Dendritic cell treated with granulocyte-macrophage colony-stimulating factor and Interleukin-4, amounts not matched to agents 40 ng/mL and 50 ng/mL, for 4 days (primary cell): Measurements from ENCODE around the gene GPR65.
"Not testable (repeated sequence)": the region's sequence is repeated elsewhere in the genome, so short reads cannot be mapped to it uniquely, and the experiment has no call there.

Experiments used
- H3K27ac Mint-ChIP-seq: one replicate; pipeline ENCODE4 v1.8.0; 2022; ENCODE audit warnings: mild to moderate bottlenecking, mixed read lengths
- H3K27me3 Mint-ChIP-seq: one replicate; pipeline ENCODE4 v1.8.0; 2022; ENCODE audit warnings: mild to moderate bottlenecking, mixed read lengths
- H3K36me3 Mint-ChIP-seq: one replicate; pipeline ENCODE4 v1.8.0; 2022; ENCODE audit warnings: low read depth, mixed read lengths
- H3K4me1 Mint-ChIP-seq: one replicate; pipeline ENCODE4 v1.8.0; 2022; ENCODE audit warnings: low read depth, mixed read lengths
- H3K4me3 Mint-ChIP-seq: one replicate; pipeline ENCODE4 v1.8.0; 2022; ENCODE audit warnings: mild to moderate bottlenecking, moderate library complexity, mixed read lengths
- H3K9me3 Mint-ChIP-seq: one replicate; pipeline ENCODE4 v1.8.0; 2022; ENCODE audit warnings: mixed read lengths
- intact Hi-C: fragments of 100-400 bp; cut with micrococcal nuclease; formaldehyde crosslinking; loops from one replicate; pipeline ENCODE4 v1.15.0; 2022

The GPR65 gene

DNA sequence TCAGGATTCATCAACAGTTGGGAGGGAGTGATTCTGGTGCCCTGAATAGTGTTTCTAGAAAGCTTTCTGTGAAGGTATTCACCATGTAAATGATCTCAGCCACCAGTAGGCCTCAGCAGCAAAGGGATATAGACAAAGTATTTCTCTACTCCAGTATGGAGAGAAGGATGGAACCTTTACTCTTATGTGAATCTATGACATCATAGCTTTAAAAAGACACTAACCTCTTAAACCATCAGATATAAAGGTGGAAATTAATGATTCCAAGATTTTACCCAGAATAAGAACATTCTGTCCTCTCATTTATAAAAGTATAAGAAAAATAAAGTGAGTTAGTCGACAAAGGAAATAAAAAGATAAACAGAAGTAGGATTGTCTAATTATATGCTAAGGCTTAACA, 4.6 kb downstream of the GPR65 start:
- H3K36me3 Mint-ChIP-seq: peaks cover 35% of the 10 kb centered on the region

DNA sequence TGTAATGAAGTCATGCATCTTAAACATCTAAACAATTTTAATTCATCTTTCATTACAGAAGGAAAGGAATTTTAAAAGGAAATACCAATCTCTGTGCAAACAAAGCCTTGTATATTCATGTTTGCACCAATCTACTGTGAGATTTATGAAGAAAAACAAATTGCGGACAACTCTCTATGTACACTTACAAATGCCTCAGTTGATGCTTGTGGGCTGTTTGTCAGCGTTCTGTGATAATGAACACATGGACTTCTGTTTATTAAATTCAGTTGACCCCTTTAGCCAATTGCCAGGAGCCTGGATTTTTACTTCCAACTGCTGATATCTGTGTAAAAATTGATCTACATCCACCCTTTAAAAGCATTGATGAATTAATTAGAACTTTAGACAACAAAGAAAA, 5.4 kb downstream of the GPR65 start:
- intact Hi-C loops: loop anchor here (5.0 kb wide), 1 partner anchor 37 kb away; no protein-coding TSS in a partner anchor
- H3K27ac Mint-ChIP-seq: no peak overlapping the region

More for the DNA sequence above, 4.6 kb downstream of the GPR65 start:
- Mint-ChIP-seq H3K4me3 (no peak overlapping the region), H3K27ac (peak overlapping the region; percentile 62), H3K9me3 (no peaks in the 10 kb centered on the region), H3K27me3 (no peaks in the 10 kb centered on the region), H3K4me1 (peaks cover 43% of the 10 kb centered on the region)
- intact Hi-C loops: no loop called here

DNA sequence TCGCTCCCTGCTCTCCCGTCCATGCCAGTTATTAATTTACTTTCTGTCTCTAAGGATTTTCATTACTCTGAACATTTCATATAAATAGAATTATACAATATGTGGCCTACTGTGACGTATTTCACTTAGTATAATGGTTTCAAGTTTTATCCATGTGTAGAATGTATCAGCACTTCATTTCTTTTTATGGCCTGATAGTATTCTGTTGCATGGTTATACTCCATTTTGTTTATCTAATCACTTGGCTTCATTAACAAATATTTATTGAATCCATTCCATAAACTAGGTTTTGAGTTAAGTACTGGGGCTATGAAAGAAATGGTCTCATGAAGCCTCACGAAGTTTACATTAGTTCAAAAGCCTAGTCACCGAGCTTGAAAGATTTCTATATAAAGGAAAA, 7.6 kb downstream of the GPR65 start:
- intact Hi-C loops: loop anchor here (2.0 to 5.0 kb wide), 2 partner anchors 35 to 66 kb away; no protein-coding TSS in a partner anchor
- Mint-ChIP-seq H3K27me3 (no peaks in the 10 kb centered on the region), H3K27ac (no peak overlapping the region), H3K4me3 (no peak overlapping the region), H3K4me1 (peaks cover 40% of the 10 kb centered on the region), H3K36me3 (peaks cover 47% of the 10 kb centered on the region), H3K9me3 (no peaks in the 10 kb centered on the region)

More for the DNA sequence above, 5.4 kb downstream of the GPR65 start:
- H3K9me3 Mint-ChIP-seq: no peaks in the 10 kb centered on the region
- no peak overlapping the region for H3K4me3 Mint-ChIP-seq
- no peaks in the 10 kb centered on the region for H3K27me3 Mint-ChIP-seq
- H3K4me1 Mint-ChIP-seq: peaks cover 41% of the 10 kb centered on the region
- H3K36me3 Mint-ChIP-seq: peaks cover 35% of the 10 kb centered on the region

DNA sequence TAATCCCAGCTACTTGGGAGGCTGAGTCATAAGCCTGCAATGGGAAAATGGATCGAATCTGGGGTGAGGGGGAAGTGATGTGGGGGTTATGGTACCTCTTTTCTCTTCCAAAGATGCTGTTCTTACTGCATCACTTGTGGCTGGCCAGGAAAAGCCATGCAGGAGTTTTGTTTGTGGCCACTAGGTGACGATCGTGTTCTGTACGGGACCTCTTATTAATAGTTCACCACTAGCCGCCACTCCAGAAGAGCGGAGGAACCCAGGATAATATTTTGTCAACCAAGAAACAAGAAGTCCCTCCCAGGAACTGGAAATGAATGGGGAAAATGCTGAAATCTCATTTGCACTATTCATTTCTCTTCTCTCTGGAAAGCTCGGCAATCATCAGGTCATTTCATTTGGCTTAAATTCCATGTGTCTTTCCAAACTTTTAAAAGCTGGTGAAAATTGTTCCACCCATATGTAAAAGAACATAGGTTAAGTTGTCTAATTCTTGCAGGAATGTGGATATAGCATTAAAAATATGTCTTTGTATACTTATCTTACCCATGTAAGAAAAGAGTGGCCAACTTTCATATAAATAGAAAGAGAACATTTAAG, 8.9 kb downstream of the GPR65 start:
- Mint-ChIP-seq H3K9me3 (no peaks in the 10 kb centered on the region), H3K27ac (no peak overlapping the region), H3K36me3 (peaks cover 55% of the 10 kb centered on the region), H3K4me1 (peaks cover 39% of the 10 kb centered on the region), H3K4me3 (no peak overlapping the region), H3K27me3 (no peaks in the 10 kb centered on the region)
- intact Hi-C loops: loop anchor here (1.0 to 5.0 kb wide), 4 partner anchors 33 to 174 kb away; no protein-coding TSS in a partner anchor

DNA sequence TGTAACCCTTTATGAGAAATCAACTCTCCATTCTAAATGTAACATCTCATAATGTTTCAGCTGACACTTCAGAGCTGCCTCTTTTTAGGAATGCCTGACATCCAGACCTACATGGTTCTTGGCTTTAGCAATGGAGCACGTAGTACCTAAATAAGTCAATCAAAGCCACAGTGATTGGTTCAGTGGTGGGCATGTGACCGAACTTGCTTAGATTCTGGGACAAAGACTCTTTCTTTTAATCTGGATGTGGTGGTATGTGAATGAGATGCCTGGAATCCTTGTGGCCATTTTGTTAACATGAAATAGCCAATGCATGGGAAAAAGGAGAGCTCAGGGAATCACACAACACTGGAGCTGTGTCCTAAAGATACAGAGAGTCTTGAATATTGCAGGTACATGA, 11.8 kb downstream of the GPR65 start:
- Mint-ChIP-seq H3K4me3 (no peak overlapping the region), H3K9me3 (peaks cover 9% of the 10 kb centered on the region), H3K27me3 (no peaks in the 10 kb centered on the region), H3K27ac (no peak overlapping the region), H3K36me3 (peaks cover 43% of the 10 kb centered on the region), H3K4me1 (peaks cover 30% of the 10 kb centered on the region)
- intact Hi-C loops: loop anchor here (5.0 kb wide), 1 partner anchor 371 kb away; the partner anchor contains the start of gene SPATA7

DNA sequence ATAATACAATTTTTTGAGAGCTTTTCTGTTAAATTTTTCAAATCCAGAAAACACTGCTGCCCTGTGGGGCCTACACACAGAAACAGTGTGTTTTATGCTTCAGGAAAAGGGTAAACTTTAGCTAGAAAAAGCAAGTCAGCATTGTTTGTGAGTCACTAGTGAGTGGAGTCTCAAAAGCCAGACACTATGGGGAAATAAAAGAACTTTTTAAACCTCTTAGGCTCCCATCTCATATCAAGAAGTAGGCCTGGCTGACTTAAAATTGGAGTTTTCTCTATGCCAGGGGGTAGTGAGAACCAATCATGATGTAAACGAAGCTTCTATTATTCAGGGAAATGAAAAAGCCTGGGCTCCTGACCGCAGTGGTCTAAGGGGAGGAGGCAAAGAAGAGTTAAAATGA, 12.6 kb downstream of the GPR65 start:
- Mint-ChIP-seq H3K27me3 (no peaks in the 10 kb centered on the region), H3K36me3 (peaks cover 35% of the 10 kb centered on the region), H3K4me1 (peaks cover 29% of the 10 kb centered on the region)

DNA sequence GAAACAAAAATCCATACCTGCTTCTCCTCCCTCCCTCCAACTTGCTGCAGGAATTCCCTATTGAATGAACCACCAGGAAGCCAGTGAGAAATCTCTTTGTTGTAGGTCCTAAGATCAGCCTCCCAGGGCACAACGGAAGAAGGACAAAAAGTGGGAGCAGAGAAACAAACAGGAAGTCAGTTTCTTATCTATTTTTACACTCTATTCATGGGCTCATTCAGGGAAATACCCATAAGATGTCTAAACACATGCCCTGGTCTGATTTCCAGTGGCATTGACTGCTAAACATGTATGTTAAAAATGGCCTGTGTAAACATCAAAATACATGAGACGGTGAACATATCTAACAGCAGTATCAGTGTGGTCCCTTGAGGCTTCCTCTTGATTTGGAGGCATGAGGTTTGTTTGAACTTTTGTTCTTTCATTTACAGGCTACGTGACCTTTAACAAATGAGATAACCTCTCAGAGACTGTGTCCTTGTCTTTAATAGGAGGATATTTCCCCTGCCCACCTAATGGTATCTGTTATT, 18.8 kb downstream of the GPR65 start:
- peaks cover 8% of the 10 kb centered on the region for H3K36me3 Mint-ChIP-seq
- intact Hi-C loops: loop anchor here (10.0 kb wide), 1 partner anchor 61 kb away; no protein-coding TSS in a partner anchor
- no peak overlapping the region for H3K4me3 Mint-ChIP-seq
- H3K27me3 Mint-ChIP-seq: no peaks in the 10 kb centered on the region
- H3K9me3 Mint-ChIP-seq: peaks cover 9% of the 10 kb centered on the region
- peak overlapping the region; percentile 44 for H3K27ac Mint-ChIP-seq
- H3K4me1 Mint-ChIP-seq: peaks cover 38% of the 10 kb centered on the region

More for the DNA sequence above, 12.6 kb downstream of the GPR65 start:
- H3K9me3 Mint-ChIP-seq: peaks cover 9% of the 10 kb centered on the region
- H3K4me3 Mint-ChIP-seq: no peak overlapping the region
- peak overlapping the region; percentile 59 for H3K27ac Mint-ChIP-seq
- intact Hi-C loops: loop anchor here (5.0 kb wide), 1 partner anchor 370 kb away; the partner anchor contains the start of gene SPATA7

DNA sequence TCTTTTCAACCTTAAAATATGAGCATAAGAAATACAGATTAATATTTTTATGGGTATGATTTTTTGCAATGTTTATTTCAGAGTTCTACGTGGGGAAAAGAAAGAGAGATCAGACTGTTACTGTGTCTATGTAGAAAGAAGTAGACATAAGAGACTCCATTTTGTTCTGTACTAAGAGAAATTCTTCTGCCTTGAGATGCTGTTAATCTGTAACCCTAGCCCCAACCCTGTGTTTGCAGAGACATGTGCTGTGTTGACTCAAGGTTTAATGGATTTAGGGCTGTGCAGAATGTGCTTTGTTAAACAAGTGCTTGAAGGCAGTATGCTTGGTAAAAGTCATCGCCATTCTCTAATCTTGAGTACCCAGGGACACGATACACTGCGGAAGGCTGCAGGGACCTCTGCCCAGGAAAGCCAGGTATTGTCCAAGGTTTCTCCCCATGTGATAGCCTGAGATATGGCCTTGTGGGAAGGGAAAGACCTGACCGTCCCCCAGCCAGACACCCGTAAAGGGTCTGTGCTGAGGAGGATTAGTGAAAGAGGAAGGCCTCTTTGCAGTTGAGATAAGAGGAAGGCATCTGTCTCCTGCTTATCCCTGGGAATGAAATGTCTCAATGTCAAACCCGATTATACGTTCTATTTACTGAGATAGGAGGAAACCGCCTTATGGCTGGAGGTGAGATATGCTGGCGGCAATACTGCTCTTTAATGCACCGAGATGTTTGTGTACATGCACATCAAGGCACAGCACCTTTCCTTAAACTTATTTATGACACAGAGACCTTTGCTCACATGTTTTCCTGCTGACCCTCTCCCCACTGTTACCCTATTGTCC, 19.5 kb downstream of the GPR65 start:
- peaks cover 35% of the 10 kb centered on the region for H3K4me1 Mint-ChIP-seq
- H3K9me3 Mint-ChIP-seq, H3K4me3 Mint-ChIP-seq, H3K36me3 Mint-ChIP-seq, H3K27me3 Mint-ChIP-seq, H3K27ac Mint-ChIP-seq: not testable (repeated sequence)
- intact Hi-C loops: loop anchor here (10.0 kb wide), 1 partner anchor 60 kb away; no protein-coding TSS in a partner anchor

DNA sequence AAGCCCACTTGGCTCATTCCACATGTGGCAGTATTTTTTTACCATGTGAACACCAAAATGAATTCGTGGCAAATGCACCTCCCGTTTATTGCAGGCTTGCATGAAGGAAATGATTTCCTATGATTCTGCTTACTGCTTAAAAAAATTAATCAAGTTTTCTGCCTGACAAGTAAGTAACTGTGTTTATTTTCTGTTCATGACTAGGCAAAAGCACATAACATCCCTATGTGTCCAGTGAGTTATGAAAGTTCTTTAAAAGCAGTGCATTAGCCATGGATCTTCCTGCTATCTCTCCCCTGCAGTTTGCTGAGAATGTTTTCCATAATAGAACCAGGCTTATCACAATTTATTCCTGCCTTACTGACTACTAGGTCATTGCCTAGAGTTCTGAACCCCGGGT, 20.4 kb downstream of the GPR65 start:
- Mint-ChIP-seq H3K4me1 (peaks cover 38% of the 10 kb centered on the region), H3K4me3 (no peak overlapping the region), H3K9me3 (peaks cover 9% of the 10 kb centered on the region)

DNA sequence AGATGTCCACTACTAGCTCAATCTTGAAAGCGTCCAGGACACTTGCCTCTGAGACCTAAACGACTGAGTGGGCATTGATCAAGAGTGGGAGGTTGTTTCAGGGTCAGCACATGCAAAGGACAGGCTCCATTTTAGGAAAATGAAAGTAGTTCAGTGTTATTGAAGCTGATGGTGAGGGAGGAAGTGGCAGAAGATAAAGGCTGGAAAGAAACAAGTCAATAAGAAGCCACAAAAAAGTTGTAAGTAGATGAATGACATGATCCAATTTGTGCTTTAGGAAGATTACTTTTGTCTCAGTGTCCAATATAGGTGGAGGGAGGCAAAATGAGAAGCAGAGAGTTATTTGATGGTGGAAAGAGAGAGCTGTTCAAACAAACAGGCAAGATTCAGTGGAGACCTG, 22.0 kb downstream of the GPR65 start:
- Mint-ChIP-seq H3K27ac (no peak overlapping the region), H3K4me1 (peaks cover 43% of the 10 kb centered on the region)
- intact Hi-C loops: loop anchor here (10.0 kb wide), 1 partner anchor 58 kb away; no protein-coding TSS in a partner anchor

More for the DNA sequence above, 20.4 kb downstream of the GPR65 start:
- no peak overlapping the region for H3K27ac Mint-ChIP-seq
- H3K36me3 Mint-ChIP-seq: peaks cover 8% of the 10 kb centered on the region
- H3K27me3 Mint-ChIP-seq: no peaks in the 10 kb centered on the region
- intact Hi-C loops: loop anchor here (10.0 kb wide), 1 partner anchor 59 kb away; no protein-coding TSS in a partner anchor

DNA sequence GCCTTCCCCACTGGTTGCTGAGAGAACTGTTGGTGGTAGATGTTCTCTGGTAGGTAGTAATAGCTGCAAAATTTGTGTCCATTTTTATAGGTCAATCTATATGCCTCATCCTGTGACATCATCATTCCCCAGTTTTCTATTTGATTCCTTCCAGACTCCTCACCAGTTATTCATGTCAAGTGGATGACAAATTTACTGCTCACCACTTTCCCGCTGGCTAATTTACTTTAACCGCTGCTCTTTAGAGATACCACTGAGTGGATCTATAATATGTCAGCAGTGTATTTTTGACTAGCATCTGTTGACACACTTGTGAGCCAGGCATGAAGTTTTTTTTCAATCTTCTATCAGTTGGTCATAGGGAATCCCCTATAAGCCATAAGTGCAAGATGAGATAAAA, 24.6 kb downstream of the GPR65 start:
- Mint-ChIP-seq H3K4me3 (no peak overlapping the region), H3K4me1 (peaks cover 41% of the 10 kb centered on the region), H3K9me3 (no peaks in the 10 kb centered on the region), H3K27me3 (no peaks in the 10 kb centered on the region), H3K36me3 (no peaks in the 10 kb centered on the region), H3K27ac (no peak overlapping the region)
- intact Hi-C loops: loop anchor here (10.0 kb wide), 1 partner anchor 55 kb away; no protein-coding TSS in a partner anchor

More for the DNA sequence above, 22.0 kb downstream of the GPR65 start:
- H3K27me3 Mint-ChIP-seq: no peaks in the 10 kb centered on the region
- H3K36me3 Mint-ChIP-seq: no peaks in the 10 kb centered on the region
- no peaks in the 10 kb centered on the region for H3K9me3 Mint-ChIP-seq
- no peak overlapping the region for H3K4me3 Mint-ChIP-seq

DNA sequence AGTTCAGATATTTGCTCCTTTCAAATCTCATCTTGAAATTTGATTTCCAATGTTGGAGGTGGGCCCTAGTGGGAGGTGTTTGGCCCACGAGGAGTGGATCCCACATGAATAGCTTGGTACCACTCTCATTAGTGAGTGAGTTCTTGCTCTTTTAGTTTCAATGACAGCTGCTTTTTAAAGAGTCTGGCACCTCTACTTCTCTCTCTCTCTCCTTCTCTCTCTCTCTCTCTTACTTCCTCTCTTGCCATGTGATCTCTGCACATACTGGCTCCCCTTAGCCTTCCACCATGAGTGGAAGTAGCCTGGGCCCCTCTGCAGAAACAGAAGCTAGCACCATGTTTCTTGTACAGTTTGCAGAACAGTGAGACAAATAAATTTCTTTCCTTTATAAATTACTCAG, 25.1 kb downstream of the GPR65 start:
- intact Hi-C loops: no loop called here
- H3K36me3 Mint-ChIP-seq: no peaks in the 10 kb centered on the region
- H3K9me3 Mint-ChIP-seq: no peaks in the 10 kb centered on the region
- H3K4me3 Mint-ChIP-seq: no peak overlapping the region
- H3K27me3 Mint-ChIP-seq: no peaks in the 10 kb centered on the region
- H3K27ac Mint-ChIP-seq: no peak overlapping the region
- H3K4me1 Mint-ChIP-seq: peaks cover 40% of the 10 kb centered on the region

DNA sequence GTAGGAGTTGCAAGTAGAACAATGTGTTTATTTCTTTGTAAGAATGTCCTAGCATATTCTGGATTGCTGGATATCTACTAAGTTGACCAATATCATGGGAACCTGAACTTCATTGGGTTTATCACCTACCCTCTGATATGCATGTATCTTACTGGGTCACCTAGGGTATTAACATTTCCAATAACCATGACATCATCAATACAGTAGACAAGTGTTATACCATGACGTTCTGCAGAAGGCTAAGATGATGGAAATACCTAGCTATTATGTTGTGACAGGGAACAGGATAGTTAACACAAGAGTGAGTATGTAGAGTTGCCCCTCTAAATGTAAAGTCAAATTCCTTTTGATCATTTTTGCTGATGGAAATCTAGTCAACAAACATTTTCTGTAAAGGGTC, 26.0 kb downstream of the GPR65 start:
- Mint-ChIP-seq H3K27me3 (peaks cover 4% of the 10 kb centered on the region), H3K9me3 (no peaks in the 10 kb centered on the region), H3K4me3 (no peak overlapping the region), H3K4me1 (peaks cover 42% of the 10 kb centered on the region), H3K27ac (no peak overlapping the region), H3K36me3 (no peaks in the 10 kb centered on the region)
- intact Hi-C loops: no loop called here

DNA sequence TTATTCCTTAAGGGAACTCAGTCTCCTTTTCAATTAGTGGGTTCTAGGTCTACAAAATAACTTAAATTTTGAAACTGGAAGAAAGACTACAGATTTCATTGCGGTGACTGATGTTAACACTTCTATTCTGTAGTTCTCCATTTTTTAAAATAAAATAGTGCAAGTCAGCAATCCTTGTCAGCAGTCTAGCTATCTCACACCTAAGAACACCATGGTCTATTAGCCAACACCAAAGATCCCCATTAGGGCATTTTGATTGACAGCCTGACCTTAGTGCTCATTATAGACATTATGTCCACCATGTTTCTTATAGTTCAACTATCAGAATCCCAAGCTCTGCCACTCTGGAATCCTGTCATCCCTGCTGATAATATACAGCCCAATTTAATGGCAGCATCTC, 27.4 kb downstream of the GPR65 start:
- no peak overlapping the region for H3K27ac Mint-ChIP-seq
- no peaks in the 10 kb centered on the region for H3K36me3 Mint-ChIP-seq

More for the DNA sequence above, 27.4 kb downstream of the GPR65 start:
- no peaks in the 10 kb centered on the region for H3K9me3 Mint-ChIP-seq
- peaks cover 8% of the 10 kb centered on the region for H3K27me3 Mint-ChIP-seq
- intact Hi-C loops: no loop called here
- peaks cover 33% of the 10 kb centered on the region for H3K4me1 Mint-ChIP-seq
- no peak overlapping the region for H3K4me3 Mint-ChIP-seq
